CD4-positive, alpha-beta T cell treated with Interleukin-21 for 1 hour (primary cell): ENCODE results near the gene PHETA1.
A peak's percentile ranks its signal among the peaks of the same experiment; 100 is the strongest.

Experiments
- DNase-seq: peaks from one replicate; pipeline ENCODE4 v3.0.0-alpha.2; 2020

PHETA1 gene

GRCh38 chr12:111368291-111368787, 556 bp downstream of the PHETA1 start:
- DNase-seq: no peak

GRCh38 chr12:111367661-111368221, 1.2 kb downstream of the PHETA1 start:
- DNase-seq: no peak

GRCh38 chr12:111366583-111366982, 2.3 kb downstream of the PHETA1 start:
- no peak for DNase-seq

GRCh38 chr12:111366075-111366474, 2.8 kb downstream of the PHETA1 start:
- DNase-seq: no peak

- no peak for DNase-seq
Observed at GRCh38 chr12:111363578-111363977, 5.3 kb downstream of the PHETA1 start.

GRCh38 chr12:111362687-111363475, 6.0 kb downstream of the PHETA1 start:
- no peak for DNase-seq

- DNase-seq: no peak
Observed at GRCh38 chr12:111361717-111362576, 6.9 kb downstream of the PHETA1 start.

- no peak for DNase-seq
Observed at GRCh38 chr12:111361073-111361716, 7.7 kb downstream of the PHETA1 start.

- no peak for DNase-seq
Observed at GRCh38 chr12:111360325-111360930, 8.5 kb downstream of the PHETA1 start.

- no peak for DNase-seq
Observed at GRCh38 chr12:111359914-111360276, 9.0 kb downstream of the PHETA1 start.

GRCh38 chr12:111359231-111359913, 9.5 kb downstream of the PHETA1 start:
- peak; percentile 10 for DNase-seq

GRCh38 chr12:111355201-111355925, 13.5 kb downstream of the PHETA1 start:
- DNase-seq: no peak

- DNase-seq: no peak
Observed at GRCh38 chr12:111354511-111354910, 14.4 kb downstream of the PHETA1 start.

- DNase-seq: no peak
Observed at GRCh38 chr12:111353603-111354295, 15.1 kb downstream of the PHETA1 start.

- DNase-seq: no peak
Observed at GRCh38 chr12:111353026-111353425, 15.9 kb downstream of the PHETA1 start.

- no peak for DNase-seq
Observed at GRCh38 chr12:111352296-111352993, 16.4 kb downstream of the PHETA1 start.

- no peak for DNase-seq
Observed at GRCh38 chr12:111351026-111351425, 17.9 kb downstream of the PHETA1 start.

- no peak for DNase-seq
Observed at GRCh38 chr12:111349748-111350520, 19.0 kb downstream of the PHETA1 start.

- DNase-seq: no peak
Observed at GRCh38 chr12:111349101-111349747, 19.7 kb downstream of the PHETA1 start.
